A549 (cell line): ENCODE measurements around the gene MYL6. TPM values are rescaled to one million over a fixed set of nuclear protein-coding genes. Genes with fewer than 3 reads are reported as not detected.
A peak's percentile ranks its signal among the peaks of the same experiment; 100 is the strongest.

Experiments used
- ATAC-seq, 2 experiments: fragments of 200-7000 bp in 1 of 2; fragments of >200 bp in 1 of 2; cut with Nextera tagmentation in 1 of 2; cut with Tn5 transposase in 1 of 2; 3 replicates each; pipeline versions ENCODE4 v1.8.0 to v1.9.1; 2018 to 2020; ENCODE audit warnings: mild to moderate bottlenecking in 1 of 2, moderate library complexity in 1 of 2
- CTCF ChIA-PET: fragments of 300-600 bp; sonication (Branson Sonifier 250); formaldehyde crosslinking; extraction: SDS; loops from one replicate; lab custom pipeline; 2021; ENCODE audit warnings: antibody characterized with exemption, inconsistent platforms; lab: Yijun Ruan, JAX
- POLR2A ChIA-PET: fragments of 350-600 bp; formaldehyde crosslinking; extraction: SDS; loops from one replicate; lab custom pipeline; 2021; ENCODE audit warnings: antibody characterized with exemption, inconsistent platforms; lab: Yijun Ruan, JAX
- DNase-seq, 2 experiments: peaks; one replicate each; pipeline versions ENCODE4 v3.0.0 to v3.0.0-alpha.2; 2011 to 2016; ENCODE audit warnings: low read depth in 1 of 2, low spot score in 1 of 2
- FAIRE-seq: peaks from 2 replicates; lab custom pipeline; 2011; peaks lifted over from hg19 to GRCh38; lab: Jason Lieb, UNC
- H3K27ac ChIP-seq, 2 experiments: fragments of >200 bp; sonication (Bioruptor Twin); formaldehyde crosslinking; 3 replicates each; pipeline ENCODE4 v1.5.1; 2016 to 2017
- H3K4me1 ChIP-seq: fragments of >200 bp; sonication (Bioruptor Twin); formaldehyde crosslinking; 3 replicates; pipeline ENCODE4 v1.6.1; 2016
- H3K4me2 ChIP-seq: fragments of >200 bp; sonication (Bioruptor Twin); formaldehyde crosslinking; 3 replicates; pipeline ENCODE4 v1.6.1; 2016
- H3K4me3 ChIP-seq: fragments of >200 bp; sonication (Bioruptor Twin); formaldehyde crosslinking; 3 replicates; pipeline ENCODE4 v1.5.1; 2016
- H3K9me3 ChIP-seq: fragments of >200 bp; sonication (Bioruptor Twin); formaldehyde crosslinking; 3 replicates; pipeline ENCODE4 v1.6.1; 2016
- BCL3 ChIP-seq: fragments of >200 bp; sonication (Bioruptor Twin); formaldehyde crosslinking; IDR thresholded peaks from 3 replicates; pipeline ENCODE4 v1.6.1; 2016
- BHLHE40 ChIP-seq: IDR thresholded peaks from 2 replicates; pipeline ENCODE4 v1.6.1; 2012; ENCODE audit warnings: low read depth, low read length, inconsistent platforms
- CHD2 ChIP-seq: fragments of 150-350 bp; IDR thresholded peaks from 2 replicates; pipeline ENCODE4 v1.6.1; 2014; ENCODE audit warnings: low read length; ENCODE audit not compliant: partially characterized antibody
- ESRRA ChIP-seq: fragments of 150-350 bp; IDR thresholded peaks from 2 replicates; pipeline ENCODE4 v1.6.1; 2014; ENCODE audit warnings: mild to moderate bottlenecking, low read length, borderline replicate concordance
- HDAC2 ChIP-seq: fragments of 200-600 bp; sonication (generic); IDR thresholded peaks from 2 replicates; pipeline ENCODE4 v1.6.1; 2016
- HMGXB4 ChIP-seq: fragments of 250-450 bp; sonication (Bioruptor Pico); IDR thresholded peaks from 2 replicates; pipeline ENCODE4 v1.5.0; 2021; ENCODE audit warnings: mild to moderate bottlenecking, moderate library complexity, borderline replicate concordance
- HOXB13 ChIP-seq: fragments of 250-450 bp; sonication (Bioruptor Pico); IDR thresholded peaks from 2 replicates; pipeline ENCODE4 v1.5.0; 2020; ENCODE audit warnings: low read depth, mild to moderate bottlenecking, moderate library complexity
- HOXB5 ChIP-seq: fragments of 250-450 bp; sonication (Bioruptor Pico); IDR thresholded peaks from 2 replicates; pipeline ENCODE4 v1.5.0; 2020; ENCODE audit warnings: mild to moderate bottlenecking, moderate library complexity
- MAFK ChIP-seq: fragments of 450-650 bp; IDR thresholded peaks from 2 replicates; pipeline ENCODE4 v1.6.1; 2014; ENCODE audit not compliant: partially characterized antibody
- MAZ ChIP-seq: fragments of 150-350 bp; IDR thresholded peaks from 2 replicates; pipeline ENCODE4 v1.6.1; 2014; ENCODE audit warnings: antibody characterized with exemption, low read depth, low read length, borderline replicate concordance
- MYC ChIP-seq: IDR thresholded peaks from 2 replicates; pipeline ENCODE4 v1.6.1; 2012; ENCODE audit warnings: mild to moderate bottlenecking, inconsistent platforms, low read length, improper control_type of control experiment, borderline replicate concordance
- PBX3 ChIP-seq: IDR thresholded peaks from 2 replicates; pipeline ENCODE4 v1.6.1; 2012
- POLR2AphosphoS2 ChIP-seq: conservative IDR thresholded peaks from 2 replicates; pipeline ENCODE4 v1.6.1; 2012; ENCODE audit warnings: low read length, improper control_type of control experiment, inconsistent platforms
- RAD21 ChIP-seq, 2 experiments: fragments of >200 bp in 1 of 2; sonication (Bioruptor Twin) in 1 of 2; formaldehyde crosslinking in 1 of 2; IDR thresholded peaks in 1 of 2; conservative IDR thresholded peaks in 1 of 2; 2 replicates in 1 of 2; 3 replicates in 1 of 2; pipeline ENCODE4 v1.6.1; 2012 to 2018; ENCODE audit warnings: inconsistent platforms in 1 of 2
- RCOR1 ChIP-seq: fragments of 150-350 bp; IDR thresholded peaks from 2 replicates; pipeline ENCODE4 v1.6.1; 2014; ENCODE audit warnings: antibody characterized with exemption, low read length, low read depth
- RFX5 ChIP-seq: fragments of 450-650 bp; IDR thresholded peaks from 2 replicates; pipeline ENCODE4 v1.7.1; 2014; ENCODE audit warnings: antibody characterized with exemption, mild to moderate bottlenecking, moderate library complexity
- SMC3 ChIP-seq: fragments of >200 bp; sonication (Bioruptor Twin); formaldehyde crosslinking; IDR thresholded peaks from 3 replicates; pipeline ENCODE4 v1.6.1; 2018; ENCODE audit warnings: inconsistent platforms
- ZNF302 ChIP-seq: fragments of 250-450 bp; sonication (Bioruptor Pico); IDR thresholded peaks from 2 replicates; pipeline ENCODE4 v1.9.0; 2021; ENCODE audit warnings: inconsistent platforms, mild to moderate bottlenecking, moderate library complexity
- ZSCAN20 ChIP-seq: fragments of 250-450 bp; sonication (Bioruptor Pico); IDR thresholded peaks from 2 replicates; pipeline ENCODE4 v1.8.0; 2022; ENCODE audit warnings: mild to moderate bottlenecking, moderate library complexity
- WGBS: methylation state at CpG from one replicate; pipeline ENCODE4 v1.1.6; 2017; ENCODE audit errors: missing lambda C conversion rate; 5-methylcytosine and 5-hydroxymethylcytosine counted together
- polyA plus RNA-seq, 4 experiments: library from polyadenylated mRNA; depleted of rRNA in 3 of 4; stranded (reverse); fragments of >200 nt; fragmentation: RNase III in 1 of 4; extraction: RNeasy Plus Mini Kit Qiagen cat#74134 plus additional on column Dnase treatment in 1 of 4; gene quantifications; 2 replicates in 3 of 4; 3 replicates in 1 of 4; pipeline ENCODE4 v1.2.3, GENCODE V29; 2011 to 2017
- TF ChIP-seq, protein P1 (sequence below): fragments of 200-600 bp; sonication (generic); IDR thresholded peaks from 2 replicates; pipeline ENCODE4 v1.6.1; 2016; ENCODE audit warnings: antibody characterized with exemption, mild to moderate bottlenecking, moderate library complexity

The MYL6 gene
- polyA plus RNA-seq, 2 of the 4 experiments (the other 2 are of a cell fraction): 2,307 to 3,268 TPM

GRCh38 chr12:56143870-56144269 is 14.3 kb upstream of the MYL6 start:
- POLR2A ChIA-PET: interaction anchor here (1.5 kb wide), 1 partner anchor 16 kb away, joined by 7 read pairs; the partner anchor contains the start of gene ESYT1
- no peak for FAIRE-seq
- CTCF ChIA-PET: interaction anchor here (0.7 to 2.4 kb wide), 8 partner anchors 10 to 191 kb away, joined by 3 to 8 read pairs (median 5); partner anchors contain the start of genes SMARCC2 and ZC3H10
- H3K9me3 ChIP-seq: no peaks in the 10 kb centered on the region
- no peak overlapping the region for H3K4me3 ChIP-seq
- no peak for DNase-seq
- no peak overlapping the region for H3K4me2 ChIP-seq
- WGBS: 90% methylated on average over 8 of the region's 8 CpGs
- no peak for TF ChIP-seq HDAC2
- TF ChIP-seq RCOR1: no peak
- TF ChIP-seq BHLHE40: no peak
- no peak for TF ChIP-seq MYC
- ATAC-seq: no peak
- no peaks in the 10 kb centered on the region for H3K4me1 ChIP-seq
- H3K27ac ChIP-seq: no peak overlapping the region

DNA sequence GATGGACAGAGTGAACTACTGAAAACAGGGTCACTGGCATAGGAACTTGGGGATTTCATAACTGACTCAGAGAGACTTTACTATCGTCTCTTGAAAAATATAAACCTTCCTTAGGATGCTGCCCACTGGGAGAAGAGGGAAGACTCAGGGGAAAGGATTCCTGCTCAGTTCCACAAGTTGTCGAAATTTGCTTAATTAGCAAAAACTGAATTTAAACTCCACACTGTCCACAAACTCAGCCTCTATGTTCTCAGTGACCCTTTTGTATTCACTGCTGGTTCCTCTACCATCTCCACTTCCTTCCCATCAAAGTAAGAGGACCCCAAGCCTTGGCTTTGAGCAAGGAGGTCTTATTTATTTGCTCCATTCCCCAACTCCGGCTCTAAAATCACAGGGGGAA is 12.9 kb upstream of the MYL6 start:
- DNase-seq: no peak
- no peak for FAIRE-seq
- no peaks in the 10 kb centered on the region for H3K9me3 ChIP-seq
- H3K4me3 ChIP-seq: no peak overlapping the region
- no peak for ATAC-seq
- WGBS: 93% methylated on average over 3 of the region's 3 CpGs
- ChIA-PET POLR2A (interaction anchor here (0.5 to 1.5 kb wide), 2 partner anchors 17 to 120 kb away, joined by 3 to 7 read pairs; partner anchors contain the start of gene ESYT1), CTCF (interaction anchor here (0.6 to 2.1 kb wide), 6 partner anchors 9 to 36 kb away, joined by 3 to 7 read pairs (median 4); partner anchors contain the start of gene ZC3H10)
- TF ChIP-seq MAFK: peak; percentile 92
- TF ChIP-seq BHLHE40: no peak
- TF ChIP-seq HOXB5 (CRISPR knock-in tag): no peak
- TF ChIP-seq RAD21 (conservative IDR thresholded peaks at IDR 0.05 in 1 of 2, IDR thresholded peaks at IDR 0.05 in 1 of 2): no peak
- no peak for TF ChIP-seq SMC3
- no peak for TF ChIP-seq MAZ
- no peak for TF ChIP-seq HMGXB4
- no peak for TF ChIP-seq RFX5
- no peak for TF ChIP-seq PBX3
- no peak overlapping the region for H3K4me2 ChIP-seq
- H3K4me1 ChIP-seq: no peaks in the 10 kb centered on the region
- no peak overlapping the region for H3K27ac ChIP-seq

DNA sequence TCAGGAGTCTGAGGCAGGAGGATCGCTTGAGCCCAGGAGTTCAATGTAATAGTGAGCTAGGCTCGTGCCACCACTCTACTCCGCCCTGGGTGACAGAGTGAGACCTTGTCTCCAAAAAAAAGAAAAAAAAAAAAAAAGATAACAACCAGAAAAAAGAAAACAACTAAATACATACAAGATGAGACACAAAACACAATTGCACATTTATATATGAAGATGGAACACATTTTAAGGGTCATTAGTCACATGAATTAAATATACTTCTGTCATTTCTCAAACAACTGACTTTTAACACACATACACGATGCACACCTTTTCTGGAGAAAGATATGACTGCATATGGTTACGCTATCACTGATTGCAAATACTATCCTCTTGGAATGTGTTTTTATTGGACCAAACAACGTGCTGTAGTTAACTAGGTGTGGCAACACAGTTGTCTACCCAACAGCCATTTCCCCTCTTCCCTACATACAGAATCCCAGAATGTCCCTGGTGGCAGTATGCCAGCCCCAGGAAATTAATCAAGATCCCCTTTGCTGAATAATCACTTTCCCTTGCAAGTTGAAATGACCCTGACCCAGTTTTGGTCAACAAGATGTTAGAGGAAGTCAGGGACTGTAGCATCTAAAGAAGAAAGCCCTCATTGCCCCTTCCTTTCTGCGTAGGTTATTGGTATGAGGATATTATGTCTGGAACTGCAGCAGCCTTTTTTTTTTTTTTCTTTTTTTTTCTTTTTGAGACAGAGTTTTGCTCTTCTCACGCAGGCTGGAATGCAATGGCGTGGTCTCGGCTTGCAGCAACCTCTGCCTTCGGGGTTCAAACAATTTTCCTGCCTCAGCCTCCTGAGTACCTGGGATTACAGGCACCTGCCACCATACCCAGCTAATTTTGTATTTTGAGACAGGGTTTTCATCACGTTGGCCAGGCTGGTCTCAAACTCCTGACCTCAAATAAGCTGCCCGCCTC is 11.4 kb upstream of the MYL6 start:
- no peak for DNase-seq
- H3K4me3 ChIP-seq: no peak overlapping the region
- ChIA-PET POLR2A (no interaction called here), CTCF (interaction anchor here (1.2 to 5.3 kb wide), 2 partner anchors 10 to 28 kb away, joined by 3 to 27 read pairs; partner anchors contain the start of gene ZC3H10)
- WGBS: 84% methylated on average over 13 of the region's 13 CpGs
- H3K9me3 ChIP-seq: no peaks in the 10 kb centered on the region
- peaks cover 5% of the 10 kb centered on the region; the same call in 2 of the 3 replicates for H3K4me1 ChIP-seq
- FAIRE-seq: no peak
- 0 out of 6 replicates have a peak, but pooled peaks of 1 of the 2 experiments have one; percentile 11 for ATAC-seq
- no peak overlapping the region for H3K27ac ChIP-seq
- TF ChIP-seq ZSCAN20: no peak
- peak; percentile 54 for TF ChIP-seq MAFK
- H3K4me2 ChIP-seq: no peak overlapping the region

DNA sequence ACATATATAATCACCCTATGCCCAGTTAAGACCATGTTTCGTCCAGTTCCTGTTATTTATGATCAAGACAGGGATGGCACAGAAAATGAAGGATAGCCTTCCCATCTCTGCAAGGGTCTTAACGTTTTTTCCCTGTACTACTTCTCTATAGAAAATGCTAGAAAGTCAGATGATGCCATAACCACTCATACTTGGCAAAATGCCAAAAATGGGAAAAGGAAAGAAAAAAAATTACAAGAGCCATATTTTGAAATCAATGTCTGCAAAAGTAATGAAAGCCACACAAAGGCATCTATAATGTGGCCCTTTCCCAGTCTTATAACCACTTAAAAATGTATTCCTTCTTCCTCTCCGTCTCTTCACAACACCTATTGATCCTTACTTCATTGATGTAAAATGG is 7.6 kb upstream of the MYL6 start:
- Histone ChIP-seq H3K4me1 (peaks cover 13% of the 10 kb centered on the region; the same call in 2 of the 3 replicates), H3K27ac (no peak overlapping the region), H3K4me3 (no peak overlapping the region), H3K4me2 (no peak overlapping the region), H3K9me3 (no peaks in the 10 kb centered on the region)
- DNase-seq (no peak), FAIRE-seq (no peak), ATAC-seq (no peak)
- WGBS: 63% methylated on average over 3 of the region's 3 CpGs
- POLR2A ChIA-PET: no interaction called here
- CTCF ChIA-PET: interaction anchor here (0.6 to 5.3 kb wide), 5 partner anchors 11 to 950 kb away, joined by 3 to 27 read pairs (median 5); partner anchors contain the start of gene ZC3H10
- TF ChIP-seq ZNF302 (CRISPR knock-in tag) (no peak), POLR2AphosphoS2 (no peak), HOXB13 (CRISPR knock-in tag) (no peak), BHLHE40 (no peak), ESRRA (no peak), CHD2 (no peak), BCL3 (no peak)
- TF ChIP-seq, protein P1, sequence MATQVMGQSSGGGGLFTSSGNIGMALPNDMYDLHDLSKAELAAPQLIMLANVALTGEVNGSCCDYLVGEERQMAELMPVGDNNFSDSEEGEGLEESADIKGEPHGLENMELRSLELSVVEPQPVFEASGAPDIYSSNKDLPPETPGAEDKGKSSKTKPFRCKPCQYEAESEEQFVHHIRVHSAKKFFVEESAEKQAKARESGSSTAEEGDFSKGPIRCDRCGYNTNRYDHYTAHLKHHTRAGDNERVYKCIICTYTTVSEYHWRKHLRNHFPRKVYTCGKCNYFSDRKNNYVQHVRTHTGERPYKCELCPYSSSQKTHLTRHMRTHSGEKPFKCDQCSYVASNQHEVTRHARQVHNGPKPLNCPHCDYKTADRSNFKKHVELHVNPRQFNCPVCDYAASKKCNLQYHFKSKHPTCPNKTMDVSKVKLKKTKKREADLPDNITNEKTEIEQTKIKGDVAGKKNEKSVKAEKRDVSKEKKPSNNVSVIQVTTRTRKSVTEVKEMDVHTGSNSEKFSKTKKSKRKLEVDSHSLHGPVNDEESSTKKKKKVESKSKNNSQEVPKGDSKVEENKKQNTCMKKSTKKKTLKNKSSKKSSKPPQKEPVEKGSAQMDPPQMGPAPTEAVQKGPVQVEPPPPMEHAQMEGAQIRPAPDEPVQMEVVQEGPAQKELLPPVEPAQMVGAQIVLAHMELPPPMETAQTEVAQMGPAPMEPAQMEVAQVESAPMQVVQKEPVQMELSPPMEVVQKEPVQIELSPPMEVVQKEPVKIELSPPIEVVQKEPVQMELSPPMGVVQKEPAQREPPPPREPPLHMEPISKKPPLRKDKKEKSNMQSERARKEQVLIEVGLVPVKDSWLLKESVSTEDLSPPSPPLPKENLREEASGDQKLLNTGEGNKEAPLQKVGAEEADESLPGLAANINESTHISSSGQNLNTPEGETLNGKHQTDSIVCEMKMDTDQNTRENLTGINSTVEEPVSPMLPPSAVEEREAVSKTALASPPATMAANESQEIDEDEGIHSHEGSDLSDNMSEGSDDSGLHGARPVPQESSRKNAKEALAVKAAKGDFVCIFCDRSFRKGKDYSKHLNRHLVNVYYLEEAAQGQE: no peak
